B cell (primary cell): ENCODE data around the gene CABP2. TPM values are rescaled to one million over a fixed set of nuclear protein-coding genes. Genes with fewer than 3 reads are reported as not detected.
"Not testable (repeated sequence)": the region's sequence is repeated elsewhere in the genome, so short reads cannot be mapped to it uniquely, and the experiment has no call there.

Experiments used
- ATAC-seq: fragments of 200-7000 bp; cut with Tn5 transposase; one replicate; pipeline ENCODE4 v1.10.0; 2021; ENCODE audit warnings: low read depth, mild to moderate bottlenecking, moderate number of reproducible peaks, moderate library complexity
- CTCF ChIA-PET: fragments of 350-600 bp; sonication (Branson Sonifier 250); formaldehyde crosslinking; loops from one replicate; lab custom pipeline; 2021; ENCODE audit warnings: antibody characterized with exemption, inconsistent platforms; lab: Charles Lee
- POLR2A ChIA-PET: fragments of 350-600 bp; sonication (Branson Sonifier 250); formaldehyde crosslinking; loops from one replicate; lab custom pipeline; 2021; ENCODE audit warnings: antibody characterized with exemption; lab: Charles Lee
- DNase-seq: peaks from one replicate; pipeline ENCODE4 v3.0.0; 2013
- H2AFZ ChIP-seq: 2 replicates; pipeline ENCODE4 v1.6.1; 2012; ENCODE audit warnings: mild to moderate bottlenecking, low read depth, low read length; ENCODE audit not compliant: insufficient read depth, poor library complexity, severe bottlenecking
- H3K27ac ChIP-seq, 2 donors: 1 replicate in 1 of 2; 2 replicates in 1 of 2; pipeline ENCODE4 v1.5.1; 2012 to 2013; ENCODE audit warnings: low read length in 2 of 2, mild to moderate bottlenecking in 2 of 2, moderate library complexity in 1 of 2
- H3K27me3 ChIP-seq, 4 experiments: fragments of 200-600 bp in 1 of 4; sonication (generic) in 1 of 4; replicated peaks in 1 of 4; 1 replicate in 2 of 4; 2 replicates in 2 of 4; pipeline versions ENCODE4 v1.6.1 to v1.7.0; 2013 to 2016; ENCODE audit warnings: low read length in 3 of 4, mild to moderate bottlenecking in 2 of 4, mixed read lengths in 1 of 4, moderate library complexity in 1 of 4; ENCODE audit not compliant: insufficient read depth in 4 of 4, control insufficient read depth in 3 of 4; ENCODE audit errors: control extremely low read depth in 1 of 4
- H3K36me3 ChIP-seq, 2 experiments: replicated peaks in 1 of 2; 1 replicate in 1 of 2; 2 replicates in 1 of 2; pipeline versions ENCODE4 v1.6.1 to v1.7.1; 2013; ENCODE audit warnings: low read length in 1 of 2; ENCODE audit not compliant: insufficient read depth in 2 of 2, control insufficient read depth in 1 of 2; ENCODE audit errors: control extremely low read depth in 1 of 2, extremely low read depth in 1 of 2
- H3K4me1 ChIP-seq, 2 donors: fragments of 200-600 bp in 1 of 2; sonication (generic) in 1 of 2; 1 replicate in 1 of 2; 2 replicates in 1 of 2; pipeline versions ENCODE4 v1.5.1 to v1.6.1; 2013 to 2017; ENCODE audit warnings: low read length in 2 of 2; ENCODE audit not compliant: control insufficient read depth in 2 of 2, insufficient read depth in 2 of 2
- H3K4me2 ChIP-seq: replicated peaks from 2 replicates; pipeline ENCODE3; 2012; ENCODE audit warnings: mild to moderate bottlenecking, low read depth, low read length; ENCODE audit not compliant: poor library complexity, severe bottlenecking
- H3K4me3 ChIP-seq, 5 experiments: fragments of 200-600 bp in 1 of 5; sonication (generic) in 1 of 5; 1 replicate in 3 of 5; 2 replicates in 2 of 5; pipeline versions ENCODE4 v1.5.1 to v1.7.0; 2011 to 2016; ENCODE audit warnings: low read length in 4 of 5, mild to moderate bottlenecking in 4 of 5, low read depth in 2 of 5, control low read depth in 1 of 5, moderate library complexity in 1 of 5; ENCODE audit not compliant: insufficient read depth in 1 of 5; ENCODE audit errors: control extremely low read depth in 1 of 5, extremely low read depth in 1 of 5
- H3K79me2 ChIP-seq: fragments of 200-600 bp; sonication (generic); one replicate; pipeline ENCODE4 v1.6.0; 2016; ENCODE audit warnings: low read length; ENCODE audit not compliant: control insufficient read depth, insufficient read depth
- H3K9ac ChIP-seq: fragments of 200-600 bp; sonication (generic); 2 replicates; pipeline ENCODE4 v1.6.1; 2017; ENCODE audit warnings: mild to moderate bottlenecking, low read length, moderate library complexity
- H3K9me3 ChIP-seq, 3 donors: one replicate each; pipeline versions ENCODE4 v1.6.1 to v1.7.1; 2013; ENCODE audit warnings: low read length in 2 of 3; ENCODE audit not compliant: control insufficient read depth in 2 of 3, insufficient read depth in 1 of 3; ENCODE audit errors: control extremely low read depth in 1 of 3
- H4K20me1 ChIP-seq: 2 replicates; pipeline ENCODE4 v1.6.0; 2012; ENCODE audit warnings: mild to moderate bottlenecking, low read length; ENCODE audit not compliant: insufficient read depth, control insufficient read depth, poor library complexity, severe bottlenecking
- H3K27ac Mint-ChIP-seq: one replicate; pipeline ENCODE4 v1.8.0; 2021; ENCODE audit warnings: mixed read lengths
- H3K27me3 Mint-ChIP-seq: one replicate; pipeline ENCODE4 v1.8.0; 2021; ENCODE audit warnings: mixed read lengths
- H3K4me1 Mint-ChIP-seq: one replicate; pipeline ENCODE4 v1.8.0; 2021; ENCODE audit warnings: mixed read lengths
- H3K4me3 Mint-ChIP-seq: one replicate; pipeline ENCODE4 v1.8.0; 2021; ENCODE audit warnings: mixed read lengths
- H3K9me3 Mint-ChIP-seq: one replicate; pipeline ENCODE4 v1.8.0; 2022; ENCODE audit warnings: mixed read lengths; ENCODE audit not compliant: insufficient read depth
- EZH2 ChIP-seq: IDR thresholded peaks from 2 replicates; pipeline ENCODE4 v1.6.1; 2012; ENCODE audit warnings: borderline replicate concordance, low read depth, mild to moderate bottlenecking, moderate library complexity, low read length; ENCODE audit not compliant: insufficient read depth, poor library complexity, severe bottlenecking
- WGBS: methylation state at CpG from one replicate; pipeline ENCODE4 v1.1.5; 2013; ENCODE audit warnings: missing lambda C conversion rate; ENCODE audit not compliant: insufficient coverage; 5-methylcytosine and 5-hydroxymethylcytosine counted together
- intact Hi-C: fragments of 100-400 bp; cut with micrococcal nuclease; formaldehyde crosslinking; loops from one replicate; pipeline ENCODE4 v1.10.0; 2022
- polyA plus RNA-seq: library from polyadenylated mRNA; depleted of rRNA; stranded (reverse); fragments of >200 nt; gene quantifications from 2 replicates; pipeline ENCODE4 v1.2.3, GENCODE V29; 2012
- total RNA-seq, 2 donors: library from RNA; stranded (reverse); fragments of 120-200 nt in 1 of 2; gene quantifications; 1 replicate in 1 of 2; 2 replicates in 1 of 2; pipeline versions ENCODE4 v1.2.3 to v1.2.4, GENCODE V29; 2013 to 2022
- TF ChIP-seq, protein P1 (sequence below): fragments of 200-600 bp; IDR thresholded peaks from one replicate; pipeline ENCODE4 v1.8.0; 2022; ENCODE audit warnings: antibody characterized with exemption, mild to moderate bottlenecking

CABP2 gene
- total and polyA plus RNA-seq, 2 donors (not counting 1 experiment from before 2014, with no cell fraction given): not detected

- Histone ChIP-seq H3K27me3 (peaks cover 0 to 4% (median 0%) of the 10 kb centered on the region in 4 experiments), H3K4me3 (no peak overlapping the region), H3K9me3 (peaks cover 0 to 14% (median 8%) of the 10 kb centered on the region in 3 donors), H4K20me1 (no peaks in the 10 kb centered on the region), H3K36me3 (no peaks in the 10 kb centered on the region), H3K79me2 (no peaks in the 10 kb centered on the region), H3K4me2 (no peak overlapping the region), H3K4me1 (no peaks in the 10 kb centered on the region), H2AFZ (no peak overlapping the region), H3K27ac (no peak overlapping the region), H3K9ac (no peak overlapping the region)
- DNase-seq (no peak), ATAC-seq (no peak)
- Mint-ChIP-seq H3K4me1 (no peaks in the 10 kb centered on the region), H3K4me3 (no peak overlapping the region), H3K27me3 (peaks cover 7% of the 10 kb centered on the region), H3K27ac (no peak overlapping the region), H3K9me3 (peaks cover 6% of the 10 kb centered on the region)
- intact Hi-C loops: no loop called here
- ChIA-PET POLR2A (no interaction called here), CTCF (no interaction called here)
- TF ChIP-seq, protein P1, sequence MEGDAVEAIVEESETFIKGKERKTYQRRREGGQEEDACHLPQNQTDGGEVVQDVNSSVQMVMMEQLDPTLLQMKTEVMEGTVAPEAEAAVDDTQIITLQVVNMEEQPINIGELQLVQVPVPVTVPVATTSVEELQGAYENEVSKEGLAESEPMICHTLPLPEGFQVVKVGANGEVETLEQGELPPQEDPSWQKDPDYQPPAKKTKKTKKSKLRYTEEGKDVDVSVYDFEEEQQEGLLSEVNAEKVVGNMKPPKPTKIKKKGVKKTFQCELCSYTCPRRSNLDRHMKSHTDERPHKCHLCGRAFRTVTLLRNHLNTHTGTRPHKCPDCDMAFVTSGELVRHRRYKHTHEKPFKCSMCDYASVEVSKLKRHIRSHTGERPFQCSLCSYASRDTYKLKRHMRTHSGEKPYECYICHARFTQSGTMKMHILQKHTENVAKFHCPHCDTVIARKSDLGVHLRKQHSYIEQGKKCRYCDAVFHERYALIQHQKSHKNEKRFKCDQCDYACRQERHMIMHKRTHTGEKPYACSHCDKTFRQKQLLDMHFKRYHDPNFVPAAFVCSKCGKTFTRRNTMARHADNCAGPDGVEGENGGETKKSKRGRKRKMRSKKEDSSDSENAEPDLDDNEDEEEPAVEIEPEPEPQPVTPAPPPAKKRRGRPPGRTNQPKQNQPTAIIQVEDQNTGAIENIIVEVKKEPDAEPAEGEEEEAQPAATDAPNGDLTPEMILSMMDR: no peak
- TF ChIP-seq EZH2: no peak
Observed at GRCh38 chr11:67551127-67551526, 27.9 kb upstream of the CABP2 start.

DNA sequence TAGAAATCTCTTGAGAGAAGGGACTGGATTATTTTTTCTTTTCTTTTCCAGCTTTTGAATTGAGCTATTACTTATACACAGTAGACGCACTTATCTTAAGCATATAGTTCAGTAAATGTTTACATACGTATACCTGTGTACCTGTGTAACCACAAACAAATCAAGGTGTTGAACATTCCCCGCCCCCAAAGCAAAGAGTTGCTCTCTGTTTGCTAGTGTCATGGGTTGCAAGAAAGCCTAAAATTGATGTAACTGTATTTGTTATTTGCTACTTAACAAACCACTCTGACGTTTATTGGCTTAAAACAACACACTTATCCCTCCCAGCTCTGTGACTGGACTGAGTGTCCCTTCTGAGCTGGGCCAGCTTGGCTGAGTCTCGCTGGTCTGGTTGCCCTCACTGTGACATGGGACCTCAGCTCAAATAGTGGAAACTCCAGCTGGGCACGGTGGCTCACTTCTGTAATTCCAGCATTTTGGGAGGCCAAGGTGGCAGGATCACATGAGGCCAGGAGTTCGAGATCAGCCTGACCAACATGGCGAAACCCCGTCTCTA lies 25.4 kb upstream of the CABP2 start:
- Mint-ChIP-seq H3K4me1 (no peaks in the 10 kb centered on the region), H3K27ac (no peak overlapping the region), H3K4me3 (no peak overlapping the region), H3K9me3 (peaks cover 6% of the 10 kb centered on the region), H3K27me3 (peaks cover 11% of the 10 kb centered on the region)
- H3K9me3 ChIP-seq: peaks cover 0 to 14% (median 8%) of the 10 kb centered on the region in 3 donors
- no peaks in the 10 kb centered on the region for H3K36me3 ChIP-seq
- DNase-seq: no peak
- no peak overlapping the region for H3K4me2 ChIP-seq
- 80% methylated on average over 6 of the region's 9 CpGs for WGBS
- H3K9ac ChIP-seq: no peak overlapping the region
- intact Hi-C loops: no loop called here
- TF ChIP-seq, protein P1: no peak
- no peak for TF ChIP-seq EZH2
- H3K27me3 ChIP-seq: peaks cover 0 to 4% (median 0%) of the 10 kb centered on the region in 4 experiments
- ChIA-PET POLR2A (no interaction called here), CTCF (no interaction called here)
- H3K4me3 ChIP-seq: no peak overlapping the region
- H3K4me1 ChIP-seq: no peaks in the 10 kb centered on the region
- H4K20me1 ChIP-seq: no peaks in the 10 kb centered on the region
- H2AFZ ChIP-seq: no peak overlapping the region
- no peak overlapping the region for H3K27ac ChIP-seq
- no peak for ATAC-seq
- H3K79me2 ChIP-seq: no peaks in the 10 kb centered on the region

GRCh38 chr11:67548112-67548511 lies 24.9 kb upstream of the CABP2 start:
- H3K27ac Mint-ChIP-seq, DNase-seq, H4K20me1 ChIP-seq, ATAC-seq, H3K4me1 ChIP-seq, H3K4me1 Mint-ChIP-seq, intact Hi-C loops, CTCF ChIA-PET, H3K27ac ChIP-seq, H3K9ac ChIP-seq, POLR2A ChIA-PET, H3K9me3 Mint-ChIP-seq, H3K4me2 ChIP-seq, H3K27me3 ChIP-seq, H3K36me3 ChIP-seq, H3K79me2 ChIP-seq, H3K4me3 Mint-ChIP-seq, H3K4me3 ChIP-seq, H2AFZ ChIP-seq: not testable (repeated sequence)
- no CpG with 5 or more reads among the region's 4 CpGs for WGBS
- H3K9me3 ChIP-seq: peaks cover 0 to 11% (median 8%) of the 10 kb centered on the region in 3 donors
- H3K27me3 Mint-ChIP-seq: peaks cover 11% of the 10 kb centered on the region
